NCI-H1092 treated with DMSO at 0.1 percent for 48 hours (cell line): ENCODE data around the gene ANKRD63.

ENCODE experiments used
- DNase-seq: peaks from one replicate; lab custom pipeline; 2025; lab: John Stamatoyannopoulos, UW

Gene ANKRD63

DNA sequence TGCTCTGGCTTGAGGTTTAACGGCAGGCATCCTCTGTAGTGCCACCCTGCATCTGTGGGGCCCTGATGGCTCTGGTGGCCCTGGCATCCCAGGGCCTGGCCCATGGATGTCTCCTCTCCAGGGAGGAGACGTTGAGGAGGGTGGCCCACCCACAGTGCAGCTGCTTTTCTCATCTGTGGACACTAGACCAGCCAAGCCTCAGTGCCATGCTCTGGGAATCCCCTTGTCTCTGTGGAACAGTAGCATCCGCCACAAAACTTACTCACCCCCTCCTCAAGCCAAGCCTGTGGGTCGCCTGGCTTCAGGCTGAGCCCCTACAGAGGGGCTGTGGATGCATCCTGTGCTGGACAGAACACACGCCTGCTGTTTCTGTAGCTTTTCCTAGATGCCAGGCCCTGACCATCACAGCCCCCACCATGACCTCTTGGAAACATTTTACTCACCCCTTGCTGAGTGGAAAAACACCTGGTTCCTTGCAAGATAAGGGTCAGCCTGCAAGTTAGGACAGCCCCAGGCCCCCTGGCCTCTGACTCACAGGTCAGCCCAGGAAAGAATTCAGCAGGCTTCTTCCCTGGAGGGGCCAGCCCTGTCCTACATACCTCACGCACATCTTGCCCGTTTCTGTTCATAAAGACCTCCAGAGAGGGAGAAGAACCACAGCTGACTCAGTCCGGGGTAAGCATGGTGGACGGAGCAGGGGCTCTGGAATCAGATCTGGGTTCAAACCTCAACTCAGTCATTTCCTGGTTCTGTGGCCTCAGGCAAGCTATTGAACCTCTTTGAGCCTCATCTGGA is 25.0 kb downstream of the ANKRD63 start:
- no peak for DNase-seq

DNA sequence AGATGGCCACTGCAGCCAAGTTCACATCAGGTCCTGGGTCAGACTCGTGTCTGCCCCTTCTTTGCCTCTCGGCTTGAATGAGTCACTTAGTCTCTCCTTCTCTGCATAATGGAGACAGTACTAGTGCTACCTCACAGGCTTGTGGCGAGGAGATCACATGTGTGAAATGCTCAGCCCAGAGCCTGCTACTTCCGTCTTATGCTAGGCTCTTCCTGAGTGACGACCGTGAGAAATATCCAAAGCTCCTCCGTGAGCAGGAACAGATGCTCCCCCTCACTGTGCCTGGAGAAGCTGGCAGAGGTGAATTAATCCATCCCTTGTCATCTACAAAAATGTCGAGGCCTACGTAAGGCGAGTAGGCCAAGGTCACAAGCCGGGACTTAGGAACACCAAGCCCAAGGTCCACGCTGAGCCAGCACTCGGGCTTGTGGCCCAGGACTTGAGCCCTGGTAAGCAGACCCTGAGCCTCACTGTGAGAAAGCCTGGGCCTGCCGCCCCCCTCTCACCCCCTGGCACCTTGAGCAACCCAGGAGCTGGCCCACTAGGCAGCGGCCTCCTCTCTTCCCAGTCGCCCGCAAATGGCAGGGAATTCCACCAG is 26.1 kb downstream of the ANKRD63 start:
- DNase-seq = no peak

GRCh38 chr15:40255033-40255432 is 27.8 kb downstream of the ANKRD63 start:
- no peak for DNase-seq

- DNase-seq = no peak
Measured at GRCh38 chr15:40254452-40254851, 28.4 kb downstream of the ANKRD63 start.

GRCh38 chr15:40253167-40253790 is 29.6 kb downstream of the ANKRD63 start:
- no peak for DNase-seq

GRCh38 chr15:40252438-40253166 is 30.3 kb downstream of the ANKRD63 start:
- DNase-seq = peak; percentile 13

DNA sequence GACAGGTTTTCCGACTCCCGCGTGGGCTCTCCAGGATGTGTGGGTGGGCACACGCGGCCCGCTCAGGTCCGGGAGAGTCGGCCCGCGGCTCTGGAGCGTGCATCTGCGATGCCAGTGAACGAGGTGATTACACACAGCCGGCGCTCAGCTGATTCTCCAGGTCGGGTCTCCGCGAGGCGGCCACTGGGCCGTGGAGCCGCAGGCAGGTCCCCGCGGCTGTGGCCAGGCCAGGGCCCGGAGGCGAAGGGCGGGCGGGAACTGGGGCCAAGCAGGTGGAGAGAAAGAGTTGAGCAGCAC is 30.8 kb downstream of the ANKRD63 start:
- DNase-seq = no peak

- no peak for DNase-seq
Measured at GRCh38 chr15:40251486-40252140, 31.3 kb downstream of the ANKRD63 start.

- no peak for DNase-seq
Measured at GRCh38 chr15:40250771-40251483, 31.9 kb downstream of the ANKRD63 start.

DNA sequence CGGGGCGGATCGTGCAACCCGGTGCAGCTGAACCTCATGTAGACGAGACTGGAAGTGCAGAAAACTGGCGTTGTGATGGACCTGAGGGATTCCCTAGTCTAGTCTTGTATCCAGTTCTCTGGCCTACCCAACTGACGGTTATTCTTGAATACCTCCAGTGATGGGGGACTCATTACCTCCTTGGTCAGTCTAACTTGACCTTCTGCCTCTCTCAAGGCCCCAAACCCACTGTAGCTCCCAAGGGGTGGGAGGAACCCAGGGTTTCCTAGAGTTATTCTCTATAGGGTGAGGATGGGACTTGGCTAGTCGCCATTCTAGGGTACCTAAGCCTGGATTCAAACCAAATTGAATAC is 32.6 kb downstream of the ANKRD63 start:
- DNase-seq = no peak

DNA sequence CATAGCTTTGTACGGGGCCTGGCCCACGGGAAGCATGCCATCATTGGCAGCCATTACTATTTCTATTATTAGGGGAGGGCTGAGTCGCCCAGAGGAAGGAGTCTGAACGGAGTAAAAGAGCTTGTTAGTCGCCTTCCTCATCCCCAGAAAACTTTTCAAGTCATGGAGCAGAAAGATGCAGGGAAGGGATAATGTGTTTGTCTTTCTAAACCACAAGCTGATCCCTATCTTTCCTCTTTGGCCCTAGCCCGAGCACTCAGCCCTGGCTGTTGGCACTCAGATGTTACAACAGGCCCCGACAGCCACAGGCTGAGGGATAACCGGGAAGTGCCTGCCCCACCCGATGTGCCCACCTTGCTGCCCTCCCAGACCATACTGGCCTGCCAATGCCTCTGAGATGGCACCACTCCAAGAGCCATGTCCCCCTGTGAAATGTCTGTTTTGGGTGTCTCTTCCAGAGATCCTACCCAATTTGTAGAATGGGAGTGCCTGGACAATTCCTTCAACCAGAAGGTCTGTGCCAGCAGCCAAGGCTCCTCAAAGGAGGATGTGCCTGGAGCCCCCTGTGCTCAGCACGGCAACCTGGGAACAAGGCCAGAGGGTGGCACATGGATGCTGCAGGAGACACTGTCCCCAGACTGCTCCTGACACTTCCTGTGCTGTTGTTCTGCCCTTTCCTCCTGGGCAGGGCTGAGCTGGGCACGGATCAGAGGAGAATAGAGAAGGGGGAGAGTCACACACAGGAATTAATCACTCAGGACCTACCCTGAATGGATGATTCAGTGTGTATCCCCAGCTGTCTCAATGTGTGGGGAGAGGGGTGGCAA is 33.2 kb downstream of the ANKRD63 start:
- no peak for DNase-seq

- DNase-seq = no peak
Measured at GRCh38 chr15:40248006-40248783, 34.7 kb downstream of the ANKRD63 start.

DNA sequence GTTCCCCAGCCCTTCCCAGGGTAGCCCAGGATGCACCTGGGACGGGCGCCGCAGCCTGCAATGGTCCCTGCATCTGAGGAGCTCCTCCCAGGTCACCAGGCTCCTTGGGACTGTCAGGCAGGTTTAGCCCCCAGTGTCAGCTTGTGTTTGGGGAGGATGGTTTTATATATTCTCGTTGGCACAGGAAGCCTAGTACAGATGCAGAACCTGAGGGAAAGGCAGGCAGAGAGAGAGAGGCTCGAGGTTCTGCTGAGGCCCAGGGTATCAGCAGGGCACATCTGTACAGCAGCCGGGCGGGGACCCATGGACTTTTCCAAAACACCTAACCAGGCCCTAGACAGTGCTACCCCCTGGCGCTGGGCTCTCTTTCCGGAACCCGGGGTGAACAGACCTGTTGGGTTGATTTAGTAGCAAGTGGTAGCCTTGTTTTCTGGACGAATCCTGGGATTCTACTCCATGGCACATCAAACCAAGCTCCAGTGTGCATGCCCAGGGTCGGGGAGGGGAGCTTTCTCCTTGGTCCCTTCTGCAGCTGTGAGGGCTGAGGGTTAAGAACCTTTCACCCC is 35.4 kb downstream of the ANKRD63 start:
- no peak for DNase-seq

- DNase-seq = no peak
Measured at GRCh38 chr15:40246496-40247280, 36.2 kb downstream of the ANKRD63 start.

DNA sequence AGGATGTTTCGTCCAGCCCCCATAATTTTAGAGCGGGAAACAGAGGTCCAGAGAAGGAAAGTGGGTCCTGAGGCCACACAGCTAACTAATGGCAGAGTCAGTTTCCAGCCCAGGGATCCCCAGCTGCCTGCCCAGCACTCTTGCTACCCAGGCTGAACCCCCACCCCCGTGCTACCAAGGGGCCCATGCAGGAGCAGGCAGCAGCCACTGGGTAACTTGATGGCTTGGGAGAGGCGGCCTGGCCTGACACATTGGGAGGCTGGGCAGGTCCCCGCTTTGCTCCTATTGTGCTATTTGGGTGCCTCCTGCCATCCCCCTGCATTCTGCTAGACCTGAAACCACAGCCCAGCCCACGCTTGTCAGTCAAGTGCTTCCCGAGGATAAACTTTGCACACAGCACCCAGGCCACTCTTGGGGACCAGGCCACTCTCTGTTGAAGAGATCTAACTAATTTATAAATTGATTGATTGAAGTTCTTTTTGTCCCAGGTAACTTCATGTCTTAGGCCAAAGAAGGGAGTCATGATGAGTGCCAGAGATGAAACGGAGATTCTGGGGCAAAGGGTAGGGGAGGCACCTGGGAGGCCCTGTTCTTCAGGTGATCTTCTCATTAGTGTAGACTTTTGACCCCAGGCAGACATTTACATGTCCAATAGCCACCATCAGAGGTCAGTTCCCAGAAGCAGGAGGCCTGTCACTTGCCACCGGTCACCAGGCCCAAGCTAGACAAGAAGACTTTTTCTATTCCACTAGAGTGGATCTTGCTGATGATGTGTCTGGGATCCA is 37.0 kb downstream of the ANKRD63 start:
- DNase-seq = no peak

- DNase-seq = no peak
Measured at GRCh38 chr15:40244961-40245523, 37.8 kb downstream of the ANKRD63 start.

DNA sequence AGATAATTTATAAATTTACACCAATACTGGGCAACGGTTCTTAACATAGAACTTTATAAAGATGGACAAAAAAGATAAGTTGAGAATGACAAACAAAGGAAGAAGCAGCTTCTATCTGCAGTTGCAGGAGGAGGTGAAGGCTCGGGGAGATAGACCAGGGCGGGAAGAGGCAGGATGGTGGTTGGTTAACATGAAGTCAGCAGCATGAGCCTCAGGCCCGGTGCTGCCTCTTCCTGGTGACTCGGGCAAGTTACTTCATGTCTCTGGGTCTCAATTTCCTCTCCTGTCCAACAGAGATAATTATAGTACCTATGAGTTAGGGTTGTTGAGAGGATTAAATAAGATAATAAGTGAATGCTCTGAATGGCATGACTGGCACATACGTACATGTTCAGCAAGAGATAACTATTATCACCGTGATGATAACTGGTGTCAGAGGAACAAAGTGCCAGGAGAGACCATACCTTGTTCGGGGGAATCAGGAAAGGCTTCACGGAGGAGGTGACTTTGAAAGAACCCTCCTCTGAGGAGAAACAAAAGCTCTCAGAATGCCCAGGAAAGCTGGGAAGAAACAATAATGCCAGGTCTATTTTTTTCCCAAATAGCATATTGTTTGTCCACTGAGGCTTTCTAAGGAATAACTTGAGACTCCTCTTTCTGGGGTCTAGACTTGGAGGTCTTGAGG is 39.6 kb downstream of the ANKRD63 start:
- DNase-seq = no peak
